Ectodermal cell (in vitro differentiated cells): ENCODE data around the gene TINAG.

Experiments
- H3K27ac ChIP-seq: 2 replicates; pipeline ENCODE4 v1.7.0; 2013; ENCODE audit warnings: mild to moderate bottlenecking, low read depth, low read length; ENCODE audit not compliant: insufficient read depth, poor library complexity, severe bottlenecking
- H3K27me3 ChIP-seq: 2 replicates; pipeline ENCODE4 v1.7.0; 2013; ENCODE audit warnings: mild to moderate bottlenecking, low read length; ENCODE audit not compliant: insufficient read depth, control insufficient read depth, poor library complexity, severe bottlenecking
- H3K36me3 ChIP-seq: one replicate; pipeline ENCODE4 v1.7.0; 2013; ENCODE audit warnings: low read length; ENCODE audit not compliant: control insufficient read depth, insufficient read depth
- H3K4me1 ChIP-seq: one replicate; pipeline ENCODE4 v1.7.0; 2013; ENCODE audit warnings: low read length; ENCODE audit not compliant: control insufficient read depth, insufficient read depth
- H3K4me3 ChIP-seq: 2 replicates; pipeline ENCODE4 v1.7.0; 2013; ENCODE audit warnings: low read depth, low read length, control low read depth; ENCODE audit not compliant: insufficient read depth
- H3K9me3 ChIP-seq: 2 replicates; pipeline ENCODE4 v1.7.0; 2013; ENCODE audit warnings: mild to moderate bottlenecking, low read length, moderate library complexity; ENCODE audit not compliant: control insufficient read depth
- WGBS, 2 experiments: methylation state at CpG; one replicate each; pipeline ENCODE4 v1.1.7; 2013; ENCODE audit warnings: missing lambda C conversion rate in 2 of 2; 5-methylcytosine and 5-hydroxymethylcytosine counted together

Gene TINAG

GRCh38 chr6:54282186-54282585 lies 26.1 kb upstream of the TINAG start:
- Histone ChIP-seq H3K4me1 (no peaks in the 10 kb centered on the region), H3K4me3 (no peak overlapping the region), H3K9me3 (no peaks in the 10 kb centered on the region), H3K36me3 (no peaks in the 10 kb centered on the region), H3K27me3 (no peaks in the 10 kb centered on the region), H3K27ac (no peak overlapping the region)
- 85 to 98% methylated on average over 1 of the region's 1 CpG for WGBS, 2 experiments

- Histone ChIP-seq H3K36me3 (no peaks in the 10 kb centered on the region), H3K9me3 (no peaks in the 10 kb centered on the region), H3K4me3 (no peak overlapping the region), H3K27me3 (no peaks in the 10 kb centered on the region), H3K27ac (no peak overlapping the region), H3K4me1 (no peaks in the 10 kb centered on the region)
- WGBS, 2 experiments, result 87 to 92% methylated on average over 3 of the region's 3 CpGs
These were observed 23.9 kb upstream of the TINAG start for GRCh38 chr6:54284161-54284860.

GRCh38 chr6:54285595-54285994 lies 22.6 kb upstream of the TINAG start:
- WGBS, 2 experiments, result 93 to 95% methylated on average over 3 of the region's 3 CpGs
- no peaks in the 10 kb centered on the region for H3K4me1 ChIP-seq

GRCh38 chr6:54286141-54286540 lies 22.1 kb upstream of the TINAG start:
- Histone ChIP-seq H3K27me3 (no peaks in the 10 kb centered on the region), H3K27ac (no peak overlapping the region), H3K4me3 (no peak overlapping the region), H3K4me1 (no peaks in the 10 kb centered on the region), H3K36me3 (no peaks in the 10 kb centered on the region), H3K9me3 (no peaks in the 10 kb centered on the region)

More at GRCh38 chr6:54285595-54285994, 22.6 kb upstream of the TINAG start:
- no peak overlapping the region for H3K27ac ChIP-seq
- H3K9me3 ChIP-seq, result no peaks in the 10 kb centered on the region
- H3K4me3 ChIP-seq, result no peak overlapping the region
- H3K36me3 ChIP-seq, result no peaks in the 10 kb centered on the region
- no peaks in the 10 kb centered on the region for H3K27me3 ChIP-seq

GRCh38 chr6:54288474-54288873 lies 19.8 kb upstream of the TINAG start:
- H3K27ac ChIP-seq, result no peak overlapping the region
- H3K36me3 ChIP-seq, result no peaks in the 10 kb centered on the region
- 95 to 98% methylated on average over 2 of the region's 2 CpGs for WGBS, 2 experiments
- no peaks in the 10 kb centered on the region for H3K27me3 ChIP-seq
- H3K9me3 ChIP-seq, result no peaks in the 10 kb centered on the region
- H3K4me3 ChIP-seq, result no peak overlapping the region
- no peaks in the 10 kb centered on the region for H3K4me1 ChIP-seq

GRCh38 chr6:54289426-54289825 lies 18.8 kb upstream of the TINAG start:
- H3K4me3 ChIP-seq, result no peak overlapping the region
- WGBS, 2 experiments, result 87 to 98% methylated on average over 4 of the region's 4 CpGs
- no peaks in the 10 kb centered on the region for H3K4me1 ChIP-seq
- H3K9me3 ChIP-seq, result no peaks in the 10 kb centered on the region
- no peaks in the 10 kb centered on the region for H3K36me3 ChIP-seq
- H3K27me3 ChIP-seq, result no peaks in the 10 kb centered on the region
- H3K27ac ChIP-seq, result no peak overlapping the region

GRCh38 chr6:54291146-54291545 lies 17.1 kb upstream of the TINAG start:
- H3K9me3 ChIP-seq, result no peaks in the 10 kb centered on the region
- no peaks in the 10 kb centered on the region for H3K27me3 ChIP-seq
- 77 to 88% methylated on average over 2 of the region's 2 CpGs for WGBS, 2 experiments
- no peak overlapping the region for H3K4me3 ChIP-seq
- H3K4me1 ChIP-seq, result no peaks in the 10 kb centered on the region
- H3K27ac ChIP-seq, result no peak overlapping the region
- no peaks in the 10 kb centered on the region for H3K36me3 ChIP-seq

GRCh38 chr6:54291738-54292137 lies 16.5 kb upstream of the TINAG start:
- Histone ChIP-seq H3K36me3 (no peaks in the 10 kb centered on the region), H3K27ac (no peak overlapping the region), H3K27me3 (no peaks in the 10 kb centered on the region), H3K4me3 (no peak overlapping the region), H3K9me3 (no peaks in the 10 kb centered on the region), H3K4me1 (no peaks in the 10 kb centered on the region)
- 86% methylated on average over 2 of the region's 2 CpGs for WGBS, 2 experiments

- Histone ChIP-seq H3K9me3 (no peaks in the 10 kb centered on the region), H3K36me3 (no peaks in the 10 kb centered on the region), H3K4me1 (no peaks in the 10 kb centered on the region), H3K27ac (no peak overlapping the region), H3K4me3 (no peak overlapping the region), H3K27me3 (no peaks in the 10 kb centered on the region)
- whole genome bisulfite sequencing, 2 experiments, result 94% methylated on average over 8 of the region's 8 CpGs
These were observed 13.2 kb upstream of the TINAG start for GRCh38 chr6:54294965-54295532.

GRCh38 chr6:54299542-54300269 lies 8.5 kb upstream of the TINAG start:
- H3K27ac ChIP-seq, result no peak overlapping the region
- WGBS, 2 experiments, result 89 to 91% methylated on average over 1 to 2 of the region's 2 CpGs
- no peaks in the 10 kb centered on the region for H3K4me1 ChIP-seq
- no peaks in the 10 kb centered on the region for H3K9me3 ChIP-seq
- H3K27me3 ChIP-seq, result no peaks in the 10 kb centered on the region
- no peak overlapping the region for H3K4me3 ChIP-seq
- H3K36me3 ChIP-seq, result no peaks in the 10 kb centered on the region
